ENCODE measurements around the gene APC. TPM values are rescaled to one million over a fixed set of nuclear protein-coding genes. Genes with fewer than 3 reads are reported as not detected.

The APC gene
- total and polyA plus RNA-seq, 8 donors = 4.2 to 24.0 (median 14.7) TPM

DNA sequence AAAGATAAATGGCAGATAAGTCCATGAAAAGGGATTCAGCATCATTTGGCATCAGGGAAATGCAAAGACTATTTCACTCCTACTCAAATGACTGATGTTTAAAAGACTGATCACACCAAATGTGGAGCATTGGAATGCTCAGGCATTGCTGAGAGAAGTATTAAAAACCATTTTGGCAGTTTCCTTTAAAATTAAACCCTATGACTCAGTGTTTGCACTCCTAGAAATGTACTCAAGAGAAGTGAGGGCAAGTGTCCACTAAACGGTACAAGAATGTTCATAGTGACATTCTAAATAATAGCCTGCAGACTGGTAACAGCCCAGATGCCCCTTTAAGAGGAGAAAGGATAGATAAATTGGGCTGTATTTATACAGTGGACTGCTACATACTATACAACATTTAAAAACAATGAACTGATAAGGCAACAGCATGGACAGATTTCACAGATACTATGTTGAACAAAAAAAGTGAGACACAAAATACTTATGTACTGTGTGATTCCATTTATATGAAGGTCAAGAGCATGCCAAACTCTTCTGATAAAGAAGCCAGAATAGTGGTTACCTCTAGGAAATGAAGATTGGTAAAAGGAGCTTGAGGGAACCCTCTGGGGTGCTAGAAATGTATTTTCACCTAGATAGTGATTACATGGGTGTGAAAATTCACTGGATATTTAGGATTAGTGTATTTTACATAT lies 24.6 kb downstream of the APC start:
- Histone ChIP-seq H3K36me3 (no peaks in the 10 kb centered on the region), H3K9me3 (no peaks in the 10 kb centered on the region), H3K27ac (no peak overlapping the region), H3K27me3 (no peaks in the 10 kb centered on the region), H3K4me1 (peaks cover 0 to 5% (median 0%) of the 10 kb centered on the region in 3 donors), H3K4me3 (no peak overlapping the region)
- ATAC-seq (no peak), FAIRE-seq (no peak), DNase-seq (no peak)
- WGBS, 2 donors = 8 to 22% methylated on average over 1 of the region's 1 CpG
- TF ChIP-seq, protein P1, sequence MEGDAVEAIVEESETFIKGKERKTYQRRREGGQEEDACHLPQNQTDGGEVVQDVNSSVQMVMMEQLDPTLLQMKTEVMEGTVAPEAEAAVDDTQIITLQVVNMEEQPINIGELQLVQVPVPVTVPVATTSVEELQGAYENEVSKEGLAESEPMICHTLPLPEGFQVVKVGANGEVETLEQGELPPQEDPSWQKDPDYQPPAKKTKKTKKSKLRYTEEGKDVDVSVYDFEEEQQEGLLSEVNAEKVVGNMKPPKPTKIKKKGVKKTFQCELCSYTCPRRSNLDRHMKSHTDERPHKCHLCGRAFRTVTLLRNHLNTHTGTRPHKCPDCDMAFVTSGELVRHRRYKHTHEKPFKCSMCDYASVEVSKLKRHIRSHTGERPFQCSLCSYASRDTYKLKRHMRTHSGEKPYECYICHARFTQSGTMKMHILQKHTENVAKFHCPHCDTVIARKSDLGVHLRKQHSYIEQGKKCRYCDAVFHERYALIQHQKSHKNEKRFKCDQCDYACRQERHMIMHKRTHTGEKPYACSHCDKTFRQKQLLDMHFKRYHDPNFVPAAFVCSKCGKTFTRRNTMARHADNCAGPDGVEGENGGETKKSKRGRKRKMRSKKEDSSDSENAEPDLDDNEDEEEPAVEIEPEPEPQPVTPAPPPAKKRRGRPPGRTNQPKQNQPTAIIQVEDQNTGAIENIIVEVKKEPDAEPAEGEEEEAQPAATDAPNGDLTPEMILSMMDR (IDR thresholded peaks at IDR 0.05) = no peak
- intact Hi-C loops (cut with DNase I) = no loop called here

DNA sequence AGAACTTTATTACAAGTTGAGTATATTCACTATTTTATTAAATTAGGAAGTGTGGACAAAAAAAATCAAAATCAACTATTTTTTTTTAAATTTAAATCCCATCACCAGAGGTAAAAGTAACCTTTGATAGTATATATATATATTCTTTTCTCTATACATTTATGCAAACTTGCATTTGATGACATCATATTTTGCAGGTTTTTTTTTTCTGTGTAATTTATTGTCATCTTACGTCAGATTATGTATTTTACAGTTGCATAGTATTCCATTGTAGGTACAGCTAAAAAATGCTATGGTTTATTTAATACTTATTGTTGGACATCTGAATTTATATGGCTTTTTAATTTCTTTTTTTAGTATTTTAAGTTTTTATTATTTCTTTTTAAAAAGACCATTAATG lies 25.5 kb downstream of the APC start:
- WGBS, 2 donors = 95 to 97% methylated on average over 1 of the region's 1 CpG
- peaks cover 0 to 5% (median 0%) of the 10 kb centered on the region in 3 donors for H3K4me1 ChIP-seq

DNA sequence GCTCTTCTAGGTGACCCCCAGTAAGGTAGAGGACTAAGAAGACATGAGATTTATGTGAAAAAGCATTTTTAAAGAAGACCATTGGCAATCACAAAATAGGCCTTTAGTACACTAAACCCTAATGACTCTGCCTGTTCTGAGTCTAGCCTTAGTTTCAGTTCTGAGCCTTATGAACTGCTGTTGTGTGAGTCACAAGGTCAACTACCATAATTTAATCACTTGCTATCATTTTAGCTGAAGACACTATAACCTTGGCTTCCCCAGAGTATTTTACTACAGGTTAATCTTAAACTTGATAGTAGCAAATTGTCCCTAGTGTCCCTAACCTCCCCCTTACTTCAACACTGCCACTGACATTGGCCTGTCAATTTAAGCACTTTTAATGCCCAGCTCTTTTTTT lies 34.4 kb downstream of the APC start:
- H3K27me3 ChIP-seq = no peaks in the 10 kb centered on the region
- H3K36me3 ChIP-seq = peaks cover 0 to 9% (median 0%) of the 10 kb centered on the region in 3 donors
- no peak for DNase-seq
- H3K27ac ChIP-seq = no peak overlapping the region
- no peak for FAIRE-seq
- intact Hi-C loops (cut with DNase I) = no loop called here
- TF ChIP-seq, protein P1 (IDR thresholded peaks at IDR 0.05) = no peak
- H3K9me3 ChIP-seq = no peaks in the 10 kb centered on the region
- no peaks in the 10 kb centered on the region for H3K4me1 ChIP-seq
- no peak overlapping the region for H3K4me3 ChIP-seq
- ATAC-seq = peak in 3 of 4 donors; percentile 29 to 67 (median 40)

More for the DNA sequence above, 25.5 kb downstream of the APC start:
- peak; percentile 90 for FAIRE-seq
- Histone ChIP-seq H3K27ac (no peak overlapping the region), H3K27me3 (no peaks in the 10 kb centered on the region), H3K36me3 (no peaks in the 10 kb centered on the region), H3K9me3 (no peaks in the 10 kb centered on the region), H3K4me3 (no peak overlapping the region)
- intact Hi-C loops (cut with DNase I) = no loop called here
- TF ChIP-seq, protein P1 (IDR thresholded peaks at IDR 0.05) = no peak
- no peak for ATAC-seq
- no peak for DNase-seq

DNA sequence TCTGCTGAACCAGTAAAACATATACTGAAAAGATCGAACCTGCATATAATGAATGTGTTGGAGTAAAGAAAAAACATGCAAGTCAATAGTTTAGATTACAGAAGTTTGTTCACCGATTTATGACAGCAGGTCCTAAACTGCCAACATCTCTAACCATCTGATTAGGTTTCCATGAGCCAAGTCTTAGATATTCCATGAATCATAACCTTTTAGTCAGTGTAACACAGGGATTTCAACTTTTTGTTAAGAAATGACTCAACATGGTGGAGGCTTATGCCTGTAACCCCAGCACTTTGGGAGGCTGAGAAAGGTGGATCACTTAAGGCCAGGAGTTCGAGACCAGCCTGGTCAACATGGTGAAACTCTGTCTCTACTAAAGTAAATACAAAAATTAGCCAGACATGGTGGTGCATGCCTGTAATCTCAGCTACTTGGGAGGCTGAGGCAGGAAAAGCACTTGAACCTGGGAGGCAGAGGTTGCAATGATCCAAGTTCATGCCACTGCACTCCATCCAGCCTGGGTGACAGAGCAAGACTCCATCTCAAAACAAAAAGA lies 38.7 kb downstream of the APC start:
- Histone ChIP-seq H3K4me1 (no peaks in the 10 kb centered on the region), H3K9me3 (no peaks in the 10 kb centered on the region), H3K27me3 (no peaks in the 10 kb centered on the region), H3K36me3 (peaks cover 0 to 17% (median 0%) of the 10 kb centered on the region in 3 donors), H3K27ac (no peak overlapping the region), H3K4me3 (no peak overlapping the region)
- ATAC-seq (no peak), DNase-seq (no peak), FAIRE-seq (no peak)
- TF ChIP-seq, protein P1 (IDR thresholded peaks at IDR 0.05) = no peak
- 82 to 87% methylated on average over 3 of the region's 3 CpGs for WGBS, 2 donors
- intact Hi-C loops (cut with DNase I) = no loop called here

DNA sequence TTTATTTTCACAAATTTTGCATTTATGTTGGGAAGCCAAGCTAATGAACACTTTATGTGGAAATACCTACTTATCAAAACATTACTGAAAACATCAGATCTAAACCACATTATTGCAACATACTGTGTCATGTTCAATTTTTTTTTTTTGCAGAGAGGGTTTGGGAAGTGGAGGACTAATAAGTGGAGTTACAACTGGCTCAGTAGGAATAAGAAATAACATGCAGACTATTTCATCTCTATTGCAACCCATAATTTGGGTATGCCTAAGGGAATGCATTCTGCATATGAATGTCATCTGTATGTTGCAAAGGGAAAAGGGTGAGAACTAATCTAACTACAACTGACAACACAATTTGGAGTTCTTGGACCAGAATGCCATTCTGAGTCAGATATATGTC lies 41.8 kb downstream of the APC start:
- H3K36me3 ChIP-seq = peaks cover 0 to 14% (median 0%) of the 10 kb centered on the region in 3 donors
- H3K27ac ChIP-seq = no peak overlapping the region
- DNase-seq (no peak), FAIRE-seq (no peak), ATAC-seq (peak in 1 of 4 donors; percentile 14)
- intact Hi-C loops (cut with DNase I) = no loop called here
- TF ChIP-seq, protein P1 (IDR thresholded peaks at IDR 0.05) = no peak
- no peaks in the 10 kb centered on the region for H3K4me1 ChIP-seq
- H3K4me3 ChIP-seq = no peak overlapping the region
- no peaks in the 10 kb centered on the region for H3K27me3 ChIP-seq
- no peaks in the 10 kb centered on the region for H3K9me3 ChIP-seq

All from pancreas (tissue), 10 donors.